MCF 10A (cell line): ENCODE data around the gene TNS3. TPM values are rescaled to one million over a fixed set of nuclear protein-coding genes. Genes with fewer than 3 reads are reported as not detected.

Experiments
- BruUV-seq: library from RNA; stranded (reverse); fragments of 400-500 nt; replicated peaks from 2 replicates; lab custom pipeline; 2021; lab: Mats Ljungman, UMichigan
- CTCF ChIA-PET: fragments of 300-600 bp; sonication (Branson Sonifier 250); formaldehyde crosslinking; extraction: SDS; loops from one replicate; lab custom pipeline; 2021; ENCODE audit warnings: antibody characterized with exemption, inconsistent platforms; lab: Yijun Ruan, JAX
- POLR2A ChIA-PET: fragments of 300-600, 350-650 bp; sonication (Branson Sonifier 250); formaldehyde crosslinking; extraction: SDS; loops from one replicate; lab custom pipeline; 2020; ENCODE audit warnings: antibody characterized with exemption, inconsistent platforms; lab: Yijun Ruan, JAX
- DNase-seq: peaks from one replicate; pipeline ENCODE4 v3.0.0-alpha.2; 2018; ENCODE audit not compliant: unreplicated experiment
- H3K27ac Mint-ChIP-seq: one replicate; pipeline ENCODE4 v1.8.0; 2022; ENCODE audit warnings: mild to moderate bottlenecking, low read depth, mixed read lengths; ENCODE audit not compliant: unreplicated experiment
- H3K27me3 Mint-ChIP-seq: one replicate; pipeline ENCODE4 v1.8.0; 2022; ENCODE audit warnings: mixed read lengths; ENCODE audit not compliant: insufficient read depth, unreplicated experiment
- H3K36me3 Mint-ChIP-seq: one replicate; pipeline ENCODE4 v1.8.0; 2022; ENCODE audit warnings: mild to moderate bottlenecking, moderate library complexity, mixed read lengths; ENCODE audit not compliant: insufficient read depth, unreplicated experiment
- H3K4me1 Mint-ChIP-seq: one replicate; pipeline ENCODE4 v1.8.0; 2022; ENCODE audit warnings: mixed read lengths; ENCODE audit not compliant: insufficient read depth, unreplicated experiment
- H3K4me3 Mint-ChIP-seq: one replicate; pipeline ENCODE4 v1.8.0; 2022; ENCODE audit warnings: mild to moderate bottlenecking, moderate library complexity, mixed read lengths; ENCODE audit not compliant: unreplicated experiment
- H3K9me3 Mint-ChIP-seq: one replicate; pipeline ENCODE4 v1.8.0; 2022; ENCODE audit warnings: mixed read lengths; ENCODE audit not compliant: unreplicated experiment
- CTCF ChIP-seq: fragments of 200-600 bp; IDR thresholded peaks from one replicate; pipeline ENCODE4 v1.8.0; 2022; ENCODE audit warnings: antibody characterized with exemption, mild to moderate bottlenecking; ENCODE audit not compliant: unreplicated experiment
- intact Hi-C: fragments of 100-400 bp; cut with micrococcal nuclease; formaldehyde crosslinking; loops from 2 replicates; pipeline ENCODE4 v1.14.1; 2022
- total RNA-seq: library from RNA; stranded (reverse); gene quantifications from 2 replicates; pipeline ENCODE4 v1.2.3, GENCODE V29; 2022

The TNS3 gene
- total RNA-seq, 1 experiment from 2014 or later, result 30.1 TPM

GRCh38 chr7:47322731-47323130, 259.2 kb downstream of the TNS3 start:
- POLR2A ChIA-PET, result no interaction called here
- CTCF ChIA-PET, result no interaction called here
- no peak overlapping the region for H3K27ac Mint-ChIP-seq
- peaks cover 48% of the 10 kb centered on the region for H3K36me3 Mint-ChIP-seq
- H3K9me3 Mint-ChIP-seq, result no peaks in the 10 kb centered on the region
- H3K4me3 Mint-ChIP-seq, result no peak overlapping the region
- H3K4me1 Mint-ChIP-seq, result no peaks in the 10 kb centered on the region
- H3K27me3 Mint-ChIP-seq, result no peaks in the 10 kb centered on the region
- intact Hi-C loops, result no loop called here
- BruUV-seq, result no TSS peak
- TF ChIP-seq CTCF, result no peak
- DNase-seq, result no peak

GRCh38 chr7:47320296-47320695, 261.6 kb downstream of the TNS3 start:
- TF ChIP-seq CTCF, result no peak
- H3K27me3 Mint-ChIP-seq, result no peaks in the 10 kb centered on the region
- no peak overlapping the region for H3K27ac Mint-ChIP-seq
- DNase-seq, result no peak
- BruUV-seq, result no TSS peak
- ChIA-PET POLR2A (no interaction called here), CTCF (interaction anchor here (0.6 to 0.7 kb wide), 2 partner anchors 62 to 964 kb away, joined by 3 read pairs; no protein-coding TSS in a partner anchor)
- intact Hi-C loops, result no loop called here
- no peak overlapping the region for H3K4me3 Mint-ChIP-seq
- no peaks in the 10 kb centered on the region for H3K4me1 Mint-ChIP-seq
- peaks cover 62% of the 10 kb centered on the region for H3K36me3 Mint-ChIP-seq
- H3K9me3 Mint-ChIP-seq, result no peaks in the 10 kb centered on the region

GRCh38 chr7:47318395-47319182, 263.3 kb downstream of the TNS3 start:
- Mint-ChIP-seq H3K4me3 (no peak overlapping the region), H3K9me3 (no peaks in the 10 kb centered on the region), H3K27me3 (no peaks in the 10 kb centered on the region), H3K4me1 (no peaks in the 10 kb centered on the region), H3K27ac (no peak overlapping the region), H3K36me3 (peaks cover 61% of the 10 kb centered on the region)
- TF ChIP-seq CTCF, result no peak
- CTCF ChIA-PET, result interaction anchor here (1.3 kb wide), 1 partner anchor 52 kb away, joined by 4 read pairs; no protein-coding TSS in a partner anchor
- BruUV-seq, result no TSS peak
- intact Hi-C loops, result no loop called here
- POLR2A ChIA-PET, result interaction anchor here (0.6 kb wide), 1 partner anchor 1448 kb away, joined by 3 read pairs; no protein-coding TSS in a partner anchor
- no peak for DNase-seq

- Mint-ChIP-seq H3K4me1 (no peaks in the 10 kb centered on the region), H3K4me3 (no peak overlapping the region), H3K9me3 (no peaks in the 10 kb centered on the region), H3K36me3 (peaks cover 63% of the 10 kb centered on the region), H3K27me3 (no peaks in the 10 kb centered on the region), H3K27ac (no peak overlapping the region)
- DNase-seq, result no peak
- no TSS peak for BruUV-seq
- ChIA-PET CTCF (interaction anchor here (1.3 kb wide), 1 partner anchor 51 kb away, joined by 4 read pairs; no protein-coding TSS in a partner anchor), POLR2A (no interaction called here)
- no peak for TF ChIP-seq CTCF
- intact Hi-C loops, result no loop called here
These were observed 264.4 kb downstream of the TNS3 start for GRCh38 chr7:47317487-47317886.
